OCI-LY7 (cell line): Measurements from ENCODE around the gene TMEM80.

Experiments
- EZH2phosphoT487 ChIP-seq: fragments of 200-600 bp; sonication (generic); IDR thresholded peaks from 2 replicates; pipeline ENCODE4 v1.6.1; 2018; ENCODE audit warnings: low read depth, borderline replicate concordance, mild to moderate bottlenecking, mixed run types, antibody characterized with exemption, low read length, moderate library complexity, mixed read lengths
- TF ChIP-seq, protein P1 (sequence below): fragments of 200-600 bp; sonication (generic); conservative IDR thresholded peaks from 2 replicates; pipeline ENCODE4 v1.5.1; 2014; ENCODE audit warnings: mild to moderate bottlenecking, antibody characterized with exemption, low read length, moderate library complexity, mixed read lengths

DNA sequence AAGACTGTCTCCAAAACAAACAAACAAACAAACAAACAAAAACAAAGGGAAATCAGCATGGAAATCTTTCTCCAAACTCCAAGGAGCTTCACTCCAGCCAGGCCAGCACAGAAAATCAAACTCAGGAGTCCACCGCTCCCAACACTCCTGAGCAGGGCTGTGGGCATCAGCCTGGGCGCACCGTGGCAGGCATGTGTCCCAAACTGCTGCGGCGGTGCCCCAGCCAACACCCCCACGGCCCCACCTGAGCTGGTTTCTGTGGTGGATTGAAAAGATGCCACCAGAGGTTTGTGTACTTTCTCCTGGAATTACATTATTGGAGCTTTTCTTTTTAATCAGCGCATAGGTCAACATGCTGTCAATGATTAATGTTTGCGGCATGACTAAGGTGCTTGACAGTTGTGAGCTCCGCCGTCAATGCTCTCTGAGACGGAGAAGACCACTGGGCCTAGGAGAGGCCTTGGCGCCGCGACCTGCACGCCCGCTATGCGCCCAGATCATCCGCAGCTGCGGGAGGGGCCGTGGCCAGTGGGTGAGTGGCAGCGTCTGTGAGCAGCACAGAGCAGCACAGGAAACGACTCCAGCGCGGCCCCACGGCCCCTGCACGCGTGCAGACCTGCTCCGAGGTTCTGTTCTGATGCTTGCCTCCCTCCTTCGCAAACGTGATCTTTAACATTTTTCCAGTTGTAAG is 40.4 kb upstream of the TMEM80 start:
- TF ChIP-seq, protein P1, sequence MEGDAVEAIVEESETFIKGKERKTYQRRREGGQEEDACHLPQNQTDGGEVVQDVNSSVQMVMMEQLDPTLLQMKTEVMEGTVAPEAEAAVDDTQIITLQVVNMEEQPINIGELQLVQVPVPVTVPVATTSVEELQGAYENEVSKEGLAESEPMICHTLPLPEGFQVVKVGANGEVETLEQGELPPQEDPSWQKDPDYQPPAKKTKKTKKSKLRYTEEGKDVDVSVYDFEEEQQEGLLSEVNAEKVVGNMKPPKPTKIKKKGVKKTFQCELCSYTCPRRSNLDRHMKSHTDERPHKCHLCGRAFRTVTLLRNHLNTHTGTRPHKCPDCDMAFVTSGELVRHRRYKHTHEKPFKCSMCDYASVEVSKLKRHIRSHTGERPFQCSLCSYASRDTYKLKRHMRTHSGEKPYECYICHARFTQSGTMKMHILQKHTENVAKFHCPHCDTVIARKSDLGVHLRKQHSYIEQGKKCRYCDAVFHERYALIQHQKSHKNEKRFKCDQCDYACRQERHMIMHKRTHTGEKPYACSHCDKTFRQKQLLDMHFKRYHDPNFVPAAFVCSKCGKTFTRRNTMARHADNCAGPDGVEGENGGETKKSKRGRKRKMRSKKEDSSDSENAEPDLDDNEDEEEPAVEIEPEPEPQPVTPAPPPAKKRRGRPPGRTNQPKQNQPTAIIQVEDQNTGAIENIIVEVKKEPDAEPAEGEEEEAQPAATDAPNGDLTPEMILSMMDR = no peak
- no peak for TF ChIP-seq EZH2phosphoT487
